ENCODE measurements around the gene TEP1.
A peak's percentile ranks its signal among the peaks of the same experiment; 100 is the strongest.
"Not testable (repeated sequence)": the region's sequence is repeated elsewhere in the genome, so short reads cannot be mapped to it uniquely, and the experiment has no call there.

The TEP1 gene

GRCh38 chr14:20412876-20413743 is at the start of gene TEP1:
Gene TEP1, minus strand, starts transcription at chr14:20413501. Its CDS starts 5,062 bp downstream, at chr14:20408439.
- peak; percentile 76 for DNase-seq

- peak; percentile 100 for DNase-seq
Measured at GRCh38 chr14:20461225-20462141, 48.2 kb upstream of the TEP1 start, which contains the start of gene PIP4P1. Gene PIP4P1, minus strand, starts transcription at chr14:20461434. Its CDS starts 109 bp downstream, at chr14:20461325.

GRCh38 chr14:20460458-20461224 is 47.3 kb upstream of the TEP1 start:
- DNase-seq = no peak

GRCh38 chr14:20458031-20458789 is 44.9 kb upstream of the TEP1 start:
- DNase-seq = no peak

- DNase-seq = no peak
Measured at GRCh38 chr14:20456971-20457370, 43.7 kb upstream of the TEP1 start.

- DNase-seq = peak; percentile 33
Measured at GRCh38 chr14:20455355-20456300, 42.3 kb upstream of the TEP1 start.

GRCh38 chr14:20454516-20455354 is 41.4 kb upstream of the TEP1 start, which contains the start of the genes APEX1 and OSGEP:
Gene APEX1, plus strand, starts transcription at chr14:20455226. Its CDS starts 420 bp downstream, at chr14:20455646.
Gene OSGEP, minus strand, starts transcription at chr14:20454812. Its CDS starts 129 bp downstream, at chr14:20454683.
- DNase-seq = peak; percentile 99

GRCh38 chr14:20452831-20453230 is 39.5 kb upstream of the TEP1 start:
- not testable (repeated sequence) for DNase-seq

- no peak for DNase-seq
Measured at GRCh38 chr14:20446889-20447288, 33.6 kb upstream of the TEP1 start.

- DNase-seq = not testable (repeated sequence)
Measured at GRCh38 chr14:20443650-20444049, 30.3 kb upstream of the TEP1 start.

- DNase-seq = no peak
Measured at GRCh38 chr14:20441461-20441860, 28.2 kb upstream of the TEP1 start.

GRCh38 chr14:20440882-20441281 is 27.6 kb upstream of the TEP1 start:
- DNase-seq = no peak

GRCh38 chr14:20440465-20440864 is 27.2 kb upstream of the TEP1 start:
- DNase-seq = no peak

GRCh38 chr14:20438664-20439063 is 25.4 kb upstream of the TEP1 start:
- no peak for DNase-seq

- peak; percentile 83 for DNase-seq
Measured at GRCh38 chr14:20436363-20436755, 23.1 kb upstream of the TEP1 start.

GRCh38 chr14:20435582-20436362 is 22.5 kb upstream of the TEP1 start, which contains the start of gene KLHL33:
Gene KLHL33, minus strand, starts transcription at chr14:20436166. Its CDS starts 355 bp downstream, at chr14:20435811.
- DNase-seq = no peak

- no peak for DNase-seq
Measured at GRCh38 chr14:20434701-20435581, 21.6 kb upstream of the TEP1 start.
